Measurements from ENCODE around the gene RAB8B.
A peak's percentile ranks its signal among the peaks of the same experiment; 100 is the strongest.

RAB8B gene

DNA sequence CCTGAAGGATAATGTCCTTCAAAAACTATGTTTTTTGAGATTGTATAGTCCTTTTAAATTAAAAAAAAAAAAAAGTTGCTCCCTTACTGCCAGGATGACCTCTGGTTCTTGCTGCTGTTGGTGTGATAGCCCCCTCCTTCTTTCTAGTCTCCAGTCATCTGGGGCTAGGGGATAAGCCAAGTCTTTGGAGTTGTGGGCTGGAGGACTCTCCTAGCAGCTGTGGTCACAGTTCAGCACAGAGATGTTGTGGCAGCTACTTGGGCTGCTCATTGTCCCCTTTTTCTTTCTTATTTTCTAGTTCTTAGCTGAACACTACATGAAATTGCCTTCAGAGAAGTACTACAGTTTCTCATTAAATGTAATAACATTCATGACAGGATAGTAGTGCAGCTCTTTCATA lies 48.8 kb downstream of the RAB8B start:
- TF ChIP-seq, protein P1, sequence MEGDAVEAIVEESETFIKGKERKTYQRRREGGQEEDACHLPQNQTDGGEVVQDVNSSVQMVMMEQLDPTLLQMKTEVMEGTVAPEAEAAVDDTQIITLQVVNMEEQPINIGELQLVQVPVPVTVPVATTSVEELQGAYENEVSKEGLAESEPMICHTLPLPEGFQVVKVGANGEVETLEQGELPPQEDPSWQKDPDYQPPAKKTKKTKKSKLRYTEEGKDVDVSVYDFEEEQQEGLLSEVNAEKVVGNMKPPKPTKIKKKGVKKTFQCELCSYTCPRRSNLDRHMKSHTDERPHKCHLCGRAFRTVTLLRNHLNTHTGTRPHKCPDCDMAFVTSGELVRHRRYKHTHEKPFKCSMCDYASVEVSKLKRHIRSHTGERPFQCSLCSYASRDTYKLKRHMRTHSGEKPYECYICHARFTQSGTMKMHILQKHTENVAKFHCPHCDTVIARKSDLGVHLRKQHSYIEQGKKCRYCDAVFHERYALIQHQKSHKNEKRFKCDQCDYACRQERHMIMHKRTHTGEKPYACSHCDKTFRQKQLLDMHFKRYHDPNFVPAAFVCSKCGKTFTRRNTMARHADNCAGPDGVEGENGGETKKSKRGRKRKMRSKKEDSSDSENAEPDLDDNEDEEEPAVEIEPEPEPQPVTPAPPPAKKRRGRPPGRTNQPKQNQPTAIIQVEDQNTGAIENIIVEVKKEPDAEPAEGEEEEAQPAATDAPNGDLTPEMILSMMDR (IDR thresholded peaks at IDR 0.05), result no peak
- Mint-ChIP-seq H3K36me3 (ENCODE audit: low read depth) (peaks cover 35% of the 10 kb centered on the region), H3K27ac (no peak overlapping the region), H3K4me3 (no peak overlapping the region), H3K4me1 (peaks cover 7% of the 10 kb centered on the region), H3K27me3 (ENCODE audit: low read depth, poor library complexity) (peaks cover 4% of the 10 kb centered on the region), H3K9me3 (peaks cover 38% of the 10 kb centered on the region)
- no peak for DNase-seq

- TF ChIP-seq, protein P1 (IDR thresholded peaks at IDR 0.05), result no peak
- DNase-seq, result no peak
- Mint-ChIP-seq H3K9me3 (peaks cover 44% of the 10 kb centered on the region), H3K27me3 (ENCODE audit: low read depth, poor library complexity) (peaks cover 4% of the 10 kb centered on the region), H3K4me3 (no peak overlapping the region), H3K36me3 (ENCODE audit: low read depth) (peaks cover 42% of the 10 kb centered on the region), H3K4me1 (peaks cover 7% of the 10 kb centered on the region), H3K27ac (no peak overlapping the region)
These were observed 49.4 kb downstream of the RAB8B start for GRCh38 chr15:63238796-63239195.

DNA sequence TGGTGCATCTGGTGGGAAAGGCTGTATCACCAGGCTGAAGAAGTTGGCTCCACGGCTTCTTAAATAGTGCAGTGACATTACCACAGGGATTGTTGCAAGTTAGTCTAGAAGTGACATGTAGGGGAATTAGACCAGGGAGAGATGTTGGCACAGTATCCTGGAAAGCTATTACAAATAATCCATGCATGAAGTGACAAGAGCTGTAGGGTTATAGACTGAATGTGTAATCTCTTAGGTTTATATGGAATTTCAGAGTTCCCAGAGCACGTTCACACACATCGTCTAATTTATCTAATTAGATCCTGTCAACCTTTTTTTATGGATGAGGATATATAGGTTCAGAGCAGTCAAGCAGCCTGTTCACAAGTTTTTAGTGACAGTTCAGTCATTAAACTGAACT lies 50.7 kb downstream of the RAB8B start:
- peaks cover 7% of the 10 kb centered on the region for H3K4me1 Mint-ChIP-seq

DNA sequence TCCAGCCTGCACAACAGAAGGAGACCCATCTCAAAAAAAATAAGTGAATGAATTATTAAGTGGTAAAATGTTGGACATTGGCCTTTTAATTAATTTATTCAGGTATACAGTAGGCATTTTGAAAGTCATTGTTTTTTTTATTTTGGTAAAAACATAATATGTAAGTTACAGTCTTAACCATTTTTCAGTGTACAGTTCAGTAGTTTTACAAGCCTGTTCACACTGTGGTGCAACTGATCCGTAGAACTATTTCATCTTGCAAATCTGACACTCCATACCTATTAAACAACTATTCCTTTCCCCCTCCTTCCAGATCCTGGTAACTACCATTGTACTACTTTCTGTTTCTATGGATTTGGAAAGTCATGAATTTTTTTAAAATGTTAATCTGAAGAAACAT lies 51.9 kb downstream of the RAB8B start:
- Mint-ChIP-seq H3K4me1 (peaks cover 7% of the 10 kb centered on the region), H3K9me3 (peaks cover 53% of the 10 kb centered on the region), H3K36me3 (ENCODE audit: low read depth) (peaks cover 65% of the 10 kb centered on the region), H3K27me3 (ENCODE audit: low read depth, poor library complexity) (no peaks in the 10 kb centered on the region), H3K27ac (no peak overlapping the region), H3K4me3 (no peak overlapping the region)
- no peak for DNase-seq
- TF ChIP-seq, protein P1 (IDR thresholded peaks at IDR 0.05), result no peak

More for the DNA sequence above, 50.7 kb downstream of the RAB8B start:
- Mint-ChIP-seq H3K27me3 (ENCODE audit: low read depth, poor library complexity) (no peaks in the 10 kb centered on the region), H3K36me3 (ENCODE audit: low read depth) (peaks cover 55% of the 10 kb centered on the region), H3K4me3 (no peak overlapping the region), H3K27ac (peak overlapping the region; percentile 66), H3K9me3 (peaks cover 53% of the 10 kb centered on the region)
- no peak for DNase-seq
- TF ChIP-seq, protein P1 (IDR thresholded peaks at IDR 0.05), result no peak

GRCh38 chr15:63243101-63243500 lies 53.7 kb downstream of the RAB8B start:
- Mint-ChIP-seq H3K36me3 (ENCODE audit: low read depth) (peaks cover 61% of the 10 kb centered on the region), H3K27me3 (ENCODE audit: low read depth, poor library complexity) (no peaks in the 10 kb centered on the region), H3K9me3 (peaks cover 38% of the 10 kb centered on the region), H3K4me3 (no peak overlapping the region), H3K4me1 (peaks cover 13% of the 10 kb centered on the region), H3K27ac (no peak overlapping the region)
- DNase-seq, result no peak
- TF ChIP-seq, protein P1 (IDR thresholded peaks at IDR 0.05), result no peak

- Mint-ChIP-seq H3K36me3 (ENCODE audit: low read depth) (peaks cover 62% of the 10 kb centered on the region), H3K27ac (no peak overlapping the region), H3K4me3 (no peak overlapping the region), H3K4me1 (peaks cover 13% of the 10 kb centered on the region), H3K9me3 (peaks cover 35% of the 10 kb centered on the region), H3K27me3 (ENCODE audit: low read depth, poor library complexity) (no peaks in the 10 kb centered on the region)
- no peak for DNase-seq
- TF ChIP-seq, protein P1 (IDR thresholded peaks at IDR 0.05), result no peak
These were observed 54.4 kb downstream of the RAB8B start for GRCh38 chr15:63243776-63244175.
